GM10847 (cell line): ENCODE results near the gene HNRNPAB.

ENCODE experiments used
- POLR2A ChIP-seq: IDR thresholded peaks from 2 replicates; pipeline ENCODE4 v1.6.1; 2011; ENCODE audit not compliant: insufficient read length; ENCODE audit errors: extremely low read depth

HNRNPAB gene

DNA sequence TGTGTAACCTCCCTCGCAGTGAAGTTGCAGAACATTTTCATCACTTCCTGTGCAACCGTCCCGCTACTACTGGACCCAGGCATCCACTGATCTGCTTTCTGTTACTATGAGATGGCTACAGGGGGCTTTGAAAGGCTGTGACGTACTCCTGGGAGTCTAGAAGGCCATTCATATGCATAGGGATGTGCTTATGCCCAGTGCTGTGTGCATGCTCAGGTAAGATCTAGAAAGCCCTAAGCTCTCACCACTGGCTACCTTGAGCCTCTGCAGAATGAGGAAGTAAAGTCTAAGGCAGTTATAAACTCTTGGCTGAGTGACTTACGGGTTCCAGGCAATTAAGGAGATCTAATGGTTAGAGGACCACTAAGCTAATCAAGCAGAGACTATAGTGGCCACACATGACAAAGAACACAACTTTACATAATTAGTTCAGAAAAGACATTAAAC, 11.8 kb downstream of the HNRNPAB start:
- TF ChIP-seq POLR2A: no peak

- TF ChIP-seq POLR2A: no peak
Measured at GRCh38 chr5:178216779-178217178, 12.4 kb downstream of the HNRNPAB start.

DNA sequence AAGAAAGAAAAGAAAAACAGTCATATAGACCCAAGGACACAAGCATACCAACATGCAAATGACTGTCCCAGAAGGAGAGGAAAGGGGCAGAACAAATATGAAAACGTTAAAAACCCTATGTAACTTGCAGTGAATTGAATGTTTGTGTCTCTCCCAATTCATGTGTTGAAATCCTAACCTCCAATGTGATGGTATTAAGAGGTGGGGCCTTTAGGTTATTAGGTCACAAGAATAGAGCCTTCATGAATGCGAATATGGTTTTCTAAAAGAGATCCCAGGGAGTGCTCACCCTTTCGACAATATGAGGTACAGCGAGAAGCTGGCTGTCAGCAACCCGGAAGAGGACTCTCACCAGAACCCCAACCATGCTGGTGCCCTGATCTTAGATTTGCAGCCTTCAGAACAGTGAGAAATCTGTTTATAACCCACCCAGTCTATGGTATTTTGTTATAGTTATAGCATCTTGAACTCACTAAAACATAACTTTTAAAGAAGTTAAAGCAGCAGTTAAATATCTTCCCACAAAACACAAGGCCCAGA, 14.0 kb downstream of the HNRNPAB start:
- no peak for TF ChIP-seq POLR2A

DNA sequence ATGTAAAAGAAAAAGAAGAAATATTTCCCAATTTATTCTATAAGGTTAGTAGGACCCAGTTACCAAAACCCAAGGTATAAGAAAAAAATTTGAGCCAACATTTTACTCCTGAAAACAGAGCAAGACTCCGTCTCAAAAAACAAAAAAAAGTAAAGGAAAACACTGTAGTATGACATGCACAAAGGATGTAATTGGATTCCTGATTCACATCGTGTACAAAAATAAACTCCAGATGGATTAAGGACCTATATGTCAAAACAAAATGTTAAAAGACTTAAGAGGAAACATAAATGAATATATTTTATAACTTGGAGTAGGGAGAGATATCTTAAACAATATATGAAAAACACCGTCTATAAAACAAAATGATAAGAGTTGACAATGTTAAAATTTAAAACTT, 14.5 kb downstream of the HNRNPAB start:
- no peak for TF ChIP-seq POLR2A

GRCh38 chr5:178221282-178221681, 16.9 kb downstream of the HNRNPAB start:
- no peak for TF ChIP-seq POLR2A

DNA sequence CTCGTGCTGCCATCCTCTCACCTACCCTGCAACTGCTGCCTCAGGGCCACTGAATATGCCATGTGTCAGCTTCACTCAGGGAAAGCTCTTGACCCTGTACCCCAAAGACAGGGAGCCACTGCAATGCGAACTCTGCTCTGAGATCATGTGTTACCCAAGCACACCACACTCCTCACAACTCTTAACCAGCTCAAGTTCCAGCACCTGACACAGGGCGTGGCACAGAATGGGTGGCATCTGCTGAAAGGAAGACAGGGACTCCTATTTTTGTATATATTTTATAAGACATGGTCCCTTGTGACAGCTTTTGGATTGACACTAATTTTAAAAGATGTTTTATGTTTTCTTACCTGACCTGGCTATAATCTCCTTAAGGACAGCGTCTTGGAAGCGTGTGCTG, 17.5 kb downstream of the HNRNPAB start:
- no peak for TF ChIP-seq POLR2A

DNA sequence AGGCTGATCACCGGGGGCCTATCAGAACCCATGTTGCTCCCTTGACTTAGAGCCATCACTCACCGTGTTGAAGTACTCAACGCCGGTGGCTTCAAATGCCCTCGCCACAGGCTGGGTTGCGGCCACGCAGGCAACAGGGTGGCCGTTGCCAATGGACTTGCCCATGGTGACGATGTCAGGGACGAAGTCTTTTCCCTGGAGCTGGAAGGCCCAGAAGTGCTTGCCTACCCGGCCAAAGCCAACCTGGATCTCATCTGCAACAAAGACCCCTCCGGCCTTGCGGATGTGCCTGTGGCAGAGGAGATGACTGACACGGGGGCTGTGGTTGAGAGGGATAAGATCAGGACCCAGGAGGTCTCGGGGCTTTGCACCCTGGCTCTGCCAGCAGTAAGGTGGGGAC, 18.0 kb downstream of the HNRNPAB start:
- no peak for TF ChIP-seq POLR2A

- TF ChIP-seq POLR2A: no peak
Measured at GRCh38 chr5:178223196-178223773, 19.0 kb downstream of the HNRNPAB start.

DNA sequence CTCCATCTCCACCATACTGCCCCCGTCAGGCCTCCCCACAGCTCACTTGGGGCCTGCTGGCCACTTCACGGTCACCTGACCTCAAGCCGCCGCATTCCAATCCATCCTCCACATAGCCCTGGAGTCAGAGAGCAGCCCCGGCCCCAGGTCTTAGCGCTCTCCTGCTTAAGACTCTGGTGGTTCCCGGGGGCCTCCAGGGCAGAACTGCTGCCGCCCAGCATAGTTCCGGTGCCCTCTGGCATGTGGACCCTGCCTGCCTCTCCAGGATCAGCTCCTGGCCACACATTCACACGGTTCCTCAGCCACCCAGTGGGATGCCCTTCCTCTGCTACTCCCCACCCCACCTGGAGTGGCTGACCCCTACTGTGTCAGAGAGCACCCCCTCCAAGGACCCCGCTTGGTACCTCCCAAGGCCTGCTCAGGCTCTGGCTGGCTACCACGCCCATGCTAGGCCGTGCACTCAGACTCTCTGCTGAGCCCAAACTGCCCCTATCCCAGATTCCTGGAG, 19.5 kb downstream of the HNRNPAB start:
- TF ChIP-seq POLR2A: no peak

DNA sequence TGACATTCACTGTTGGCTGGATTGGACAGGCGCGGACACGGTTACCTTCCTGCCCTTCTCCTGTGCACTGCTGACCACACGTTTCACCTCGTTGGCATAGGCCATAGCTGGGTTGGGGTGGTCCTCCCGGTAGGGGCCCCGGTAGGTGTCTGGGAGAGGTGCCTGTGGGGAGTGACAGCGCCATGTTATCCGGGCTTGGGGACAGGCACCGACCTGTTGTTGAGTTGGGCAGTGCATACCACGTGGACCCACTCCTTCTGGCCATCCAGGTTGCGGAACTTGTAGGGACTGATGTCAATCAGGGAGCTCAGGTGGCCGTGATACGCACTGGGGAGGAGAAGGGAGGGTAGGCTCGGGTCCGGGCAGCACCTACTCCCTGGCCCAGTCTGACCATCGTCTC, 20.1 kb downstream of the HNRNPAB start:
- no peak for TF ChIP-seq POLR2A

DNA sequence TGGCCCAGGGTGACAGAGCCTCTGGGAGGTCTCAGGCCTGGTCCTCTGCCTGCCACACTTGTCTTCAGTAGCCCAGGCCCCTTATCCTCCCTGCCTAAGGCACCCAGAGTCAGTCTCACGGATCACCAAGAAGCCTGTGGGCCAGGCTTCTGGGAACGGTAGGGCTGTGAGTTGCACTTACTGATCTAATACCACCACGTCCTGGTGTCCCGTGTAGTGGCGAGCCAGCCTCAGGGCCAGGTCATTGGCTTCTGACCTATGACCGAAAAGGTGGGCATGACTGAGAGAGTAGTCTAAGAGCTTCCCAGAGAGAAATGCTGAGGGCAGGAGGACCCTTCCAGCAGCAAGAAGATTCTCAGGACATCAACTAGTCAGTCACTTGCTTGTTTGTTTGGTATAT, 20.8 kb downstream of the HNRNPAB start:
- no peak for TF ChIP-seq POLR2A

DNA sequence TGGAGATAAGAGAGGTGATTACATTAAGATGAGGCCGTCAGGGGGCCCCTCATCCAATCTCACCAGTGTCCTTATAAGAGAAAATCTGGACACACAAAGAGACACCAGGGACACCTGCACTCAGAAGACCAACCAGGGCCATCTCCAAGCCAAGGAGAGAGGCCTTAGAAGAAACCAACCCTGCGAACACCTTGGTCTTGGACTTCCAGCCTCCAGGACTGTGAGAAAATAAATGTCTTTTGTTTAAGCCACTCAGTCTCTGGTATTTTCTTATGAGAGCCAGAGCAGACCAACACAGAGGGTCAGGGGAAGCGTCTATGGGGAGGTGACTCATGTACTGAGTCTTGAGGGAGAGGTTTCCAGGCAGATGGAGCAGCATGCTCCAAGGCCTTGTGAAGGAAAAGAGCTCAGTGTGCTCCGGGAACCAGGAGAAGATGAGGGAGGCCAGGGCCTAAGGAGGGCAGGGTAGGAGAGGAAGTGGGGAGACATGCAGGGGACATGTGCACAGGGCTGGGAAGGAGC, 22.9 kb downstream of the HNRNPAB start:
- no peak for TF ChIP-seq POLR2A

- no peak for TF ChIP-seq POLR2A
Measured at GRCh38 chr5:178227929-178228328, 23.6 kb downstream of the HNRNPAB start.

GRCh38 chr5:178228609-178229008, 24.3 kb downstream of the HNRNPAB start:
- TF ChIP-seq POLR2A: no peak

GRCh38 chr5:178229861-178230260, 25.5 kb downstream of the HNRNPAB start:
- TF ChIP-seq POLR2A: no peak

GRCh38 chr5:178230879-178231538, 26.7 kb downstream of the HNRNPAB start:
- TF ChIP-seq POLR2A: no peak
